ENCODE data around the gene CCNL2. TPM values are rescaled to one million over a fixed set of nuclear protein-coding genes. Genes with fewer than 3 reads are reported as not detected.

CCNL2 gene
- total RNA-seq, 6 donors from 2014 or later = 131 to 897 (median 216) TPM

DNA sequence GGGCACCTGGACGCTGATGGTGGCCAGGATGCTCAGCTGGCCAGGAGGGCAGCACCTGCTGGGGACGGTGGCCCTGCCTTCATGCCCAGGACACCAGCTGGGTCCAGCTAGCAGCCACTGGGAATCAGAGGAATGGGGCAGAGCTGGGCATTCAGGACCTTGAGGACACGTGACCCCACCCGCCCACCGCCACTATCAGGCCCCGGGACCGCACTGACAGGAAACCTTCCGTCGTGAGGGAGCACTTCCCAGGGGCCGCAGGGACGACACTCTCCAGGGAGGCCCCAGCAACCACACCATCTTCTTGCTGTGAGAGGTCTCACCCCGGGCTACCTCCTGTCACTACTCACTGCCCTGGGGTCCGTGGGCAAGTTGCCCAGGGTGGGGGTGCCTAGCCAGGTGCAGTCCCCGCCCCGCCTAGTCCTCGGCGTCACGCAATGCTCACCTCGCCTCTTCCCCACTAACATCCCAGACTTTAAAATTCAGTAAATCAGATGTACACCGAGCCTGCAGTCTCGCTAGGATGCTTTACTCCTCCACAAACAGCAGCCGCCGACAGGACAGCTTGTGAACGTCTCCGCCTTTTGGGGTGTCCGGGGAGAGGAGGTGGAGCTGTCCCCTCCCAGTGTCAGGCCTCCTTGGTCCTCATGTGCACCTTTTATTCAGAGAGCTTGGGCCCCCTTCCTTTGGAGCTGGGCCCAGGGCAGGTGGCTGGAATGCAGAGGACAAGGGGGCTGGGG lies 41.3 kb upstream of the CCNL2 start:
- DNase-seq = no peak
- no peak overlapping the region for H3K27ac ChIP-seq
- peaks cover 29 to 49% (median 40%) of the 10 kb centered on the region in 4 donors for H3K4me1 ChIP-seq

GRCh38 chr1:1439546-1440261 lies 40.6 kb upstream of the CCNL2 start:
- Histone ChIP-seq H3K36me3 (no peaks in the 10 kb centered on the region), H3K27me3 (peaks cover 0 to 7% (median 0%) of the 10 kb centered on the region in 4 donors), H3K9me3 (no peaks in the 10 kb centered on the region), H3K27ac (no peak overlapping the region), H3K4me1 (peaks cover 35 to 56% (median 47%) of the 10 kb centered on the region in 4 donors), H3K4me3 (no peak overlapping the region)
- ATAC-seq (ENCODE audit: low FRiP score in 2 of 2) = no peak
- peak in 1 of 2 donors; percentile 83 for DNase-seq
- no peak for TF ChIP-seq POLR2AphosphoS5 (IDR thresholded peaks at IDR 0.05)
- no peak for TF ChIP-seq POLR2A (IDR thresholded peaks at IDR 0.05)
- no peak for TF ChIP-seq EP300 (IDR thresholded peaks at IDR 0.05)
- TF ChIP-seq, protein P1, sequence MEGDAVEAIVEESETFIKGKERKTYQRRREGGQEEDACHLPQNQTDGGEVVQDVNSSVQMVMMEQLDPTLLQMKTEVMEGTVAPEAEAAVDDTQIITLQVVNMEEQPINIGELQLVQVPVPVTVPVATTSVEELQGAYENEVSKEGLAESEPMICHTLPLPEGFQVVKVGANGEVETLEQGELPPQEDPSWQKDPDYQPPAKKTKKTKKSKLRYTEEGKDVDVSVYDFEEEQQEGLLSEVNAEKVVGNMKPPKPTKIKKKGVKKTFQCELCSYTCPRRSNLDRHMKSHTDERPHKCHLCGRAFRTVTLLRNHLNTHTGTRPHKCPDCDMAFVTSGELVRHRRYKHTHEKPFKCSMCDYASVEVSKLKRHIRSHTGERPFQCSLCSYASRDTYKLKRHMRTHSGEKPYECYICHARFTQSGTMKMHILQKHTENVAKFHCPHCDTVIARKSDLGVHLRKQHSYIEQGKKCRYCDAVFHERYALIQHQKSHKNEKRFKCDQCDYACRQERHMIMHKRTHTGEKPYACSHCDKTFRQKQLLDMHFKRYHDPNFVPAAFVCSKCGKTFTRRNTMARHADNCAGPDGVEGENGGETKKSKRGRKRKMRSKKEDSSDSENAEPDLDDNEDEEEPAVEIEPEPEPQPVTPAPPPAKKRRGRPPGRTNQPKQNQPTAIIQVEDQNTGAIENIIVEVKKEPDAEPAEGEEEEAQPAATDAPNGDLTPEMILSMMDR (IDR thresholded peaks at IDR 0.05) = no peak
- 90 to 97% methylated on average over 16 to 62 of the region's 82 CpGs for WGBS, 2 donors

More for the DNA sequence above, 41.3 kb upstream of the CCNL2 start:
- Histone ChIP-seq H3K9me3 (no peaks in the 10 kb centered on the region), H3K36me3 (no peaks in the 10 kb centered on the region), H3K27me3 (peaks cover 0 to 6% (median 0%) of the 10 kb centered on the region in 4 donors), H3K4me3 (no peak overlapping the region)
- TF ChIP-seq POLR2AphosphoS5 (IDR thresholded peaks at IDR 0.05) (no peak), EP300 (IDR thresholded peaks at IDR 0.05) (no peak)
- TF ChIP-seq, protein P1 (IDR thresholded peaks at IDR 0.05) = no peak
- WGBS, 2 donors = 79 to 84% methylated on average over 13 to 25 of the region's 26 CpGs
- ATAC-seq (ENCODE audit: low FRiP score in 2 of 2) = no peak

GRCh38 chr1:1438531-1439381 lies 39.6 kb upstream of the CCNL2 start:
- H3K9me3 ChIP-seq = no peaks in the 10 kb centered on the region
- H3K4me1 ChIP-seq = peaks cover 45 to 65% (median 57%) of the 10 kb centered on the region in 4 donors
- H3K36me3 ChIP-seq = no peaks in the 10 kb centered on the region
- ATAC-seq (ENCODE audit: low FRiP score in 2 of 2) (no peak), DNase-seq (peak in 1 of 2 donors; percentile 79)
- peaks cover 0 to 7% (median 0%) of the 10 kb centered on the region in 4 donors for H3K27me3 ChIP-seq
- no peak overlapping the region for H3K27ac ChIP-seq
- WGBS, 2 donors = 93 to 98% methylated on average over 12 to 33 of the region's 45 CpGs
- TF ChIP-seq, protein P1 (IDR thresholded peaks at IDR 0.05) = no peak
- no peak for TF ChIP-seq EP300 (IDR thresholded peaks at IDR 0.05)
- no peak for TF ChIP-seq POLR2AphosphoS5 (IDR thresholded peaks at IDR 0.05)
- no peak for TF ChIP-seq POLR2A (IDR thresholded peaks at IDR 0.05)
- H3K4me3 ChIP-seq = no peak overlapping the region

GRCh38 chr1:1437904-1438376 lies 38.8 kb upstream of the CCNL2 start:
- Histone ChIP-seq H3K27ac (no peak overlapping the region), H3K4me1 (peaks cover 53 to 74% (median 65%) of the 10 kb centered on the region in 4 donors), H3K36me3 (no peaks in the 10 kb centered on the region), H3K9me3 (no peaks in the 10 kb centered on the region), H3K27me3 (peaks cover 0 to 7% (median 0%) of the 10 kb centered on the region in 4 donors), H3K4me3 (no peak overlapping the region)
- DNase-seq (peak; percentile 40 to 74), ATAC-seq (ENCODE audit: low FRiP score in 2 of 2) (peak in 1 of 2 donors; percentile 17)
- TF ChIP-seq POLR2A (IDR thresholded peaks at IDR 0.05) (no peak), EP300 (IDR thresholded peaks at IDR 0.05) (no peak), POLR2AphosphoS5 (IDR thresholded peaks at IDR 0.05) (no peak)
- TF ChIP-seq, protein P1 (IDR thresholded peaks at IDR 0.05) = peak in 2 of 6 experiments; percentile 14 to 30
- WGBS, 2 donors = 42 to 65% methylated on average over 9 to 10 of the region's 11 CpGs

Measured in upper lobe of left lung (tissue), 6 donors.